OCI-LY3 (cell line): ENCODE measurements around the gene RTP2.

Experiments
- EZH2phosphoT487 ChIP-seq: fragments of 200-600 bp; shearing (Covaris generic); IDR thresholded peaks from 2 replicates; pipeline ENCODE4 v1.6.1; 2018; ENCODE audit warnings: antibody characterized with exemption, mixed run types, low read depth
- TF ChIP-seq, protein P1 (sequence below): fragments of 200-600, 300-600 bp; sonication (generic); IDR thresholded peaks from 2 replicates; pipeline ENCODE4 v1.5.1; 2014; ENCODE audit warnings: antibody characterized with exemption, low read length, low read depth

GRCh38 chr3:187698499-187699399 lies 3.6 kb downstream of the RTP2 start:
- TF ChIP-seq, protein P1, sequence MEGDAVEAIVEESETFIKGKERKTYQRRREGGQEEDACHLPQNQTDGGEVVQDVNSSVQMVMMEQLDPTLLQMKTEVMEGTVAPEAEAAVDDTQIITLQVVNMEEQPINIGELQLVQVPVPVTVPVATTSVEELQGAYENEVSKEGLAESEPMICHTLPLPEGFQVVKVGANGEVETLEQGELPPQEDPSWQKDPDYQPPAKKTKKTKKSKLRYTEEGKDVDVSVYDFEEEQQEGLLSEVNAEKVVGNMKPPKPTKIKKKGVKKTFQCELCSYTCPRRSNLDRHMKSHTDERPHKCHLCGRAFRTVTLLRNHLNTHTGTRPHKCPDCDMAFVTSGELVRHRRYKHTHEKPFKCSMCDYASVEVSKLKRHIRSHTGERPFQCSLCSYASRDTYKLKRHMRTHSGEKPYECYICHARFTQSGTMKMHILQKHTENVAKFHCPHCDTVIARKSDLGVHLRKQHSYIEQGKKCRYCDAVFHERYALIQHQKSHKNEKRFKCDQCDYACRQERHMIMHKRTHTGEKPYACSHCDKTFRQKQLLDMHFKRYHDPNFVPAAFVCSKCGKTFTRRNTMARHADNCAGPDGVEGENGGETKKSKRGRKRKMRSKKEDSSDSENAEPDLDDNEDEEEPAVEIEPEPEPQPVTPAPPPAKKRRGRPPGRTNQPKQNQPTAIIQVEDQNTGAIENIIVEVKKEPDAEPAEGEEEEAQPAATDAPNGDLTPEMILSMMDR = no peak
- no peak for TF ChIP-seq EZH2phosphoT487
